ENCODE results near the gene SCARF2.
"Not testable (repeated sequence)": the region's sequence is repeated elsewhere in the genome, so short reads cannot be mapped to it uniquely, and the experiment has no call there.

GRCh38 chr22:20470525-20470924 is 32.9 kb upstream of the SCARF2 start:
- TF ChIP-seq, protein P1, sequence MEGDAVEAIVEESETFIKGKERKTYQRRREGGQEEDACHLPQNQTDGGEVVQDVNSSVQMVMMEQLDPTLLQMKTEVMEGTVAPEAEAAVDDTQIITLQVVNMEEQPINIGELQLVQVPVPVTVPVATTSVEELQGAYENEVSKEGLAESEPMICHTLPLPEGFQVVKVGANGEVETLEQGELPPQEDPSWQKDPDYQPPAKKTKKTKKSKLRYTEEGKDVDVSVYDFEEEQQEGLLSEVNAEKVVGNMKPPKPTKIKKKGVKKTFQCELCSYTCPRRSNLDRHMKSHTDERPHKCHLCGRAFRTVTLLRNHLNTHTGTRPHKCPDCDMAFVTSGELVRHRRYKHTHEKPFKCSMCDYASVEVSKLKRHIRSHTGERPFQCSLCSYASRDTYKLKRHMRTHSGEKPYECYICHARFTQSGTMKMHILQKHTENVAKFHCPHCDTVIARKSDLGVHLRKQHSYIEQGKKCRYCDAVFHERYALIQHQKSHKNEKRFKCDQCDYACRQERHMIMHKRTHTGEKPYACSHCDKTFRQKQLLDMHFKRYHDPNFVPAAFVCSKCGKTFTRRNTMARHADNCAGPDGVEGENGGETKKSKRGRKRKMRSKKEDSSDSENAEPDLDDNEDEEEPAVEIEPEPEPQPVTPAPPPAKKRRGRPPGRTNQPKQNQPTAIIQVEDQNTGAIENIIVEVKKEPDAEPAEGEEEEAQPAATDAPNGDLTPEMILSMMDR (IDR thresholded peaks at IDR 0.05; ENCODE audit: borderline replicate concordance, extremely low read depth, low read length, poor library complexity, severe bottlenecking) = not testable (repeated sequence)
- TF ChIP-seq EZH2 (IDR thresholded peaks at IDR 0.05; ENCODE audit: borderline replicate concordance, low read depth, low read length, severe bottlenecking) = not testable (repeated sequence)
